ENCODE measurements around the gene BTBD9.

GRCh38 chr6:38148606-38149005 lies 491.1 kb downstream of the BTBD9 start:
- TF ChIP-seq CTCF (IDR thresholded peaks at IDR 0.05) = no peak
- no peak for TF ChIP-seq POLR2AphosphoS5 (IDR thresholded peaks at IDR 0.05)
- TF ChIP-seq POLR2A (IDR thresholded peaks at IDR 0.05) = no peak
